Upper lobe of right lung (tissue), 1 donor: ENCODE data around the gene TPRA1. TPM values are rescaled to one million over a fixed set of nuclear protein-coding genes. Genes with fewer than 3 reads are reported as not detected.

Experiments
- ATAC-seq: fragments of 200-7000 bp; cut with Tn5 transposase; one replicate; pipeline ENCODE4 v1.9.1; 2020; ENCODE audit warnings: mild to moderate bottlenecking, moderate library complexity
- DNase-seq: peaks from one replicate; pipeline ENCODE4 v3.0.0-alpha.2; 2020
- H3K27ac ChIP-seq: fragments of 200-600 bp; one replicate; pipeline ENCODE4 v1.8.0; 2022
- H3K27me3 ChIP-seq: fragments of 200-600 bp; one replicate; pipeline ENCODE4 v1.8.0; 2022; ENCODE audit warnings: mild to moderate bottlenecking
- H3K36me3 ChIP-seq: fragments of 200-600 bp; one replicate; pipeline ENCODE4 v1.8.0; 2022
- H3K4me1 ChIP-seq: fragments of 200-600 bp; one replicate; pipeline ENCODE4 v1.8.0; 2022
- H3K4me3 ChIP-seq: fragments of 200-600 bp; one replicate; pipeline ENCODE4 v1.8.0; 2022; ENCODE audit warnings: mild to moderate bottlenecking
- H3K9me3 ChIP-seq: fragments of 200-600 bp; one replicate; pipeline ENCODE4 v1.8.0; 2022
- intact Hi-C: fragments of 100-400 bp; cut with DNase I; formaldehyde crosslinking; loops from one replicate; pipeline ENCODE4 v1.11.0; 2022
- total RNA-seq: library from RNA; stranded (reverse); fragmentation: NEBNext Ultra II Directional; extraction: Animal tissue kit (Norgen Biotek cat#: 25700); gene quantifications from one replicate; pipeline ENCODE4 v1.2.1, GENCODE V29; 2021
- TF ChIP-seq, protein P1 (sequence below): fragments of 200-600 bp; IDR thresholded peaks from one replicate; pipeline ENCODE4 v1.8.0; 2022; ENCODE audit warnings: antibody characterized with exemption
- donor health status: DM: no; HTN: yes; CAD: no; lungs with severe emphysema.

The TPRA1 gene
- total RNA-seq, 1 donor from 2014 or later, result 40.6 TPM

DNA sequence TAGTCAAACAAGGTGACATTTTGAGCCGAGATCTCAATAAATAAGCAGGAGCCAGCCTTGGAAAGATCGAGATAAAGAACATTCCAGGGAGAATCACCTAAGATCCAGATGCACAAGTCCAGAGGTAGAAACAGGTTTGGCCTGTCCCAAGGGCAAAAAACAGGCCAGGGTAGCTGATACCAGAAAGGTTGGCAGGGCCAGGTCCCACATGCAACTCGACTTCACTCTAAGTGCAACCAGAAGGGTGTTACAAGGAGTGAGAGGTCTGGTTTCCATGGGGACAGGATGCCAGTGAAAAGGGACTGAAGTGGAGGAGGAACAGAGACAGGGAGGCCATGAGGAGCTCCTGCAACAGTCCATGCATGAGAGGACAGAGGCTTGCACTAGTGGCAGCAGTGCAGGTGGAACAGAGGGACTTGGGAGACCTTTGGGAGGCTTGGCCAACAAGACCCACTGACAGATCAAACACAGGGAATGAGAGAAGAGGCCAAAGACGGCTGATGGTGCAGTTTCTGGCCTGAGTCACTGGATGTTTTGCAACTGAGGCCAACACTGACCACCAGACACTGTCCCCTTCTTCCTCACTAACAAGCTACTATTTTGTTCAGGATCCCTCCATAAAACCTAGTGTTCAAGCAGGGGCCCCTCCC, 5.2 kb downstream of the TPRA1 start:
- Histone ChIP-seq H3K4me3 (no peak overlapping the region), H3K27ac (no peak overlapping the region), H3K36me3 (no peaks in the 10 kb centered on the region), H3K27me3 (no peaks in the 10 kb centered on the region), H3K4me1 (peaks cover 25% of the 10 kb centered on the region), H3K9me3 (no peaks in the 10 kb centered on the region)
- intact Hi-C loops, result no loop called here
- ATAC-seq, result no peak
- TF ChIP-seq, protein P1, sequence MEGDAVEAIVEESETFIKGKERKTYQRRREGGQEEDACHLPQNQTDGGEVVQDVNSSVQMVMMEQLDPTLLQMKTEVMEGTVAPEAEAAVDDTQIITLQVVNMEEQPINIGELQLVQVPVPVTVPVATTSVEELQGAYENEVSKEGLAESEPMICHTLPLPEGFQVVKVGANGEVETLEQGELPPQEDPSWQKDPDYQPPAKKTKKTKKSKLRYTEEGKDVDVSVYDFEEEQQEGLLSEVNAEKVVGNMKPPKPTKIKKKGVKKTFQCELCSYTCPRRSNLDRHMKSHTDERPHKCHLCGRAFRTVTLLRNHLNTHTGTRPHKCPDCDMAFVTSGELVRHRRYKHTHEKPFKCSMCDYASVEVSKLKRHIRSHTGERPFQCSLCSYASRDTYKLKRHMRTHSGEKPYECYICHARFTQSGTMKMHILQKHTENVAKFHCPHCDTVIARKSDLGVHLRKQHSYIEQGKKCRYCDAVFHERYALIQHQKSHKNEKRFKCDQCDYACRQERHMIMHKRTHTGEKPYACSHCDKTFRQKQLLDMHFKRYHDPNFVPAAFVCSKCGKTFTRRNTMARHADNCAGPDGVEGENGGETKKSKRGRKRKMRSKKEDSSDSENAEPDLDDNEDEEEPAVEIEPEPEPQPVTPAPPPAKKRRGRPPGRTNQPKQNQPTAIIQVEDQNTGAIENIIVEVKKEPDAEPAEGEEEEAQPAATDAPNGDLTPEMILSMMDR, result no peak
- DNase-seq, result no peak

DNA sequence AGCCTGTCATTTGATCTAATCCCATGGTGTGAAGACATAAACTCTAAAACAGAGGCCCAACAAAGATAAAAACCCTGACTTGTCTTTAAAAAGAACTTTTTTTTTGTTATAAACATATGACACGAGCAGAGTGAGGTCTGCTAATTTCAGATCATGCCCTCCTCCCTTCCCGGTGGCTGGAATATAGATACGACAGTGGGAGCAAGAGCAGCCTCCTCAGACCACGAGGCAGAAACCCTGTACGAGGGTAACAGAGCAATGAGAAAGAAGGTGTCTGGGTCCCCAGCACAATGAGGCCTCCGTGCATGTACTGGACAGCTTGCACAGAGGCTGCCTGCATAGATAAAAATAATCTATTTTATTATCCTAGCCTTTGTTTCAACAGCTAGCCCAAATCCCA, 5.8 kb downstream of the TPRA1 start:
- Histone ChIP-seq H3K4me3 (no peak overlapping the region), H3K36me3 (peaks cover 3% of the 10 kb centered on the region), H3K9me3 (no peaks in the 10 kb centered on the region), H3K27me3 (no peaks in the 10 kb centered on the region), H3K27ac (no peak overlapping the region), H3K4me1 (peaks cover 25% of the 10 kb centered on the region)
- ATAC-seq (no peak), DNase-seq (no peak)
- TF ChIP-seq, protein P1, result no peak
- intact Hi-C loops, result no loop called here

DNA sequence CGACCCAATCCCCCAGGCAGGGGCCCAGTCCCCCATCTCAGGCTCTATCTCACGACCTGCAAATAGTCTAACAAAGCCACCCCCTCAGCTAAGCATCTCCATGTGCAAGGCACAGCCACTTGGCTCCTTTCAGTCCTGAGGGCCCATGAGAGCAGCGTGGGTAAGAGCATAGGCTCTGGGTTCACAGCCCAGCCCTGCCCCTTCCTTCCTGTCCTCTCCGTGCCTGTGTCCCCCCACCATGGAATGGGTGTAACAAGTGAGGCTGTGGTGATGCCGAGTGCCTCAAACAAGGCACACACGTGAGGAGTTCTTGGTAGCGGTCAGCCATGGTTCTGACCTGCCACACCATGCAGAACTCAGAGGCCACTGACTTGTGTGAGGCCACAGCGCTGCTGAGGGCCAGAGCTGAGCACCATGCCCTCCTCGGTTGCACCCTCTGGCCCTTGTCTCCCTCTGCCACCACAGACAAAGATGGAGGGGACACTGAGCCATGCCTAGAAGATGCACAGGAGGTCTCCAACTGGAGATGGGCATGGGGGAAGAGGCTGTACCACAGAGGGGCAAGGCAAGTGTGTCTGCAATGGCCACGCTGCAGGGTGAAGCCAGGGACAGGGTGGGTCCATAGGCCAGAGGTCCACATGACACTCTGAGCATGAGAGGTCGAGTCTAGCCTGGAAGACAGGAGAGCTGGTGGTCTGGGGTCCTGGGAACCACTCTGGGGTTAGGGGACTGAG, 10.0 kb downstream of the TPRA1 start:
- intact Hi-C loops, result no loop called here
- H3K27me3 ChIP-seq, result no peaks in the 10 kb centered on the region
- TF ChIP-seq, protein P1, result no peak
- peaks cover 18% of the 10 kb centered on the region for H3K36me3 ChIP-seq
- no peaks in the 10 kb centered on the region for H3K9me3 ChIP-seq
- ATAC-seq (no peak), DNase-seq (no peak)
- H3K4me3 ChIP-seq, result no peak overlapping the region
- H3K27ac ChIP-seq, result no peak overlapping the region
- peaks cover under 1% of the 10 kb centered on the region for H3K4me1 ChIP-seq

DNA sequence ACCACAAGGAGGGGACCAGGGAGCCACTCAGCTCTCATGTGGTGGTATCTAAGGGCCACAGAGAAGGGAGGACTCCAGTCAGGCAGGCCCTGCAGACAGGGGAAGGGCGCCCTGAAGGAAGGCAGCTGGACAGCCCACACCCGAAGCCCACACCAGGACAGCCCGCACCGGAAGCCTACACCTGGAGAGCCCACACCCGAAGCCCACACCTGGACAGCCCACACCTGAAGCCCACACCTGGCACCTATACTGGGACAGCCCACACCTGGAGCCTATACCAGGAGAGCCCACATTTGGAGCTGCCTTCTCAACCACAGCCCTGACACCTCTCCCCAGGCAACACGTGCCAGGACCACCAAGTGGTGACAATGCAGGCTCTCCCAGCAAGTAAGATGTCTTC, 11.7 kb downstream of the TPRA1 start:
- no peak for DNase-seq
- Histone ChIP-seq H3K4me1 (peaks cover 6% of the 10 kb centered on the region), H3K4me3 (no peak overlapping the region), H3K27me3 (no peaks in the 10 kb centered on the region), H3K36me3 (peaks cover 27% of the 10 kb centered on the region), H3K9me3 (no peaks in the 10 kb centered on the region), H3K27ac (no peak overlapping the region)
- ATAC-seq, result no peak
- intact Hi-C loops, result no loop called here
- TF ChIP-seq, protein P1, result no peak

GRCh38 chr3:127578168-127578567, 12.4 kb downstream of the TPRA1 start:
- Histone ChIP-seq H3K27me3 (no peaks in the 10 kb centered on the region), H3K9me3 (no peaks in the 10 kb centered on the region), H3K36me3 (peaks cover 32% of the 10 kb centered on the region), H3K4me3 (no peak overlapping the region), H3K27ac (no peak overlapping the region), H3K4me1 (peaks cover 6% of the 10 kb centered on the region)
- DNase-seq (no peak), ATAC-seq (no peak)
- intact Hi-C loops, result no loop called here
- TF ChIP-seq, protein P1, result no peak
